Endodermal cell (in vitro differentiated cells): ENCODE measurements around the gene DYNLL2. TPM values are rescaled to one million over a fixed set of nuclear protein-coding genes. Genes with fewer than 3 reads are reported as not detected.
"Not testable (repeated sequence)": the region's sequence is repeated elsewhere in the genome, so short reads cannot be mapped to it uniquely, and the experiment has no call there.

Source experiments
- DNase-seq: peaks from one replicate; pipeline ENCODE4 v3.0.0-alpha.2; 2017
- H3K27ac ChIP-seq: 2 replicates; pipeline ENCODE4 v1.5.1; 2013; ENCODE audit warnings: mild to moderate bottlenecking, low read depth, low read length, moderate library complexity
- H3K27me3 ChIP-seq: 2 replicates; pipeline ENCODE4 v1.6.1; 2013; ENCODE audit warnings: mild to moderate bottlenecking, low read length, moderate library complexity; ENCODE audit not compliant: insufficient read depth, control insufficient read depth, poor library complexity, severe bottlenecking
- H3K36me3 ChIP-seq: 2 replicates; pipeline ENCODE4 v1.7.0; 2013; ENCODE audit warnings: mild to moderate bottlenecking, low read length, moderate library complexity; ENCODE audit not compliant: control insufficient read depth, insufficient read depth
- H3K4me1 ChIP-seq: one replicate; pipeline ENCODE4 v1.7.0; 2013; ENCODE audit warnings: low read length; ENCODE audit not compliant: control insufficient read depth, insufficient read depth
- H3K4me3 ChIP-seq: 2 replicates; pipeline ENCODE4 v1.5.1; 2013; ENCODE audit warnings: mild to moderate bottlenecking, low read length, moderate library complexity
- H3K9ac ChIP-seq: 2 replicates; pipeline ENCODE4 v1.6.1; 2013; ENCODE audit warnings: mild to moderate bottlenecking, low read length, moderate library complexity; ENCODE audit not compliant: poor library complexity, severe bottlenecking; ENCODE audit errors: extremely low read depth
- H3K9me3 ChIP-seq: 2 replicates; pipeline ENCODE4 v1.6.1; 2013; ENCODE audit warnings: mild to moderate bottlenecking, low read length, moderate library complexity; ENCODE audit not compliant: control insufficient read depth
- H3K27ac Mint-ChIP-seq: 2 replicates; pipeline ENCODE4 v1.8.0; 2020; ENCODE audit warnings: mixed read lengths
- H3K27me3 Mint-ChIP-seq: 2 replicates; pipeline ENCODE4 v1.8.0; 2021; ENCODE audit warnings: mild to moderate bottlenecking, mixed read lengths; ENCODE audit not compliant: insufficient read depth
- H3K36me3 Mint-ChIP-seq: 2 replicates; pipeline ENCODE4 v1.8.0; 2020; ENCODE audit warnings: low read depth, mixed read lengths
- H3K4me1 Mint-ChIP-seq: 2 replicates; pipeline ENCODE4 v1.8.0; 2020; ENCODE audit warnings: mixed read lengths
- H3K4me3 Mint-ChIP-seq: 2 replicates; pipeline ENCODE4 v1.8.0; 2020; ENCODE audit warnings: mild to moderate bottlenecking, moderate library complexity, mixed read lengths
- H3K9me3 Mint-ChIP-seq: 2 replicates; pipeline ENCODE4 v1.8.0; 2020; ENCODE audit warnings: mild to moderate bottlenecking, mixed read lengths
- whole genome bisulfite sequencing, 2 experiments: methylation state at CpG; one replicate each; pipeline versions ENCODE4 v1.1.5 to v1.1.7; 2013; ENCODE audit warnings: missing lambda C conversion rate in 2 of 2, mixed read lengths in 1 of 2; ENCODE audit not compliant: insufficient coverage in 1 of 2, insufficient read length in 1 of 2; 5-methylcytosine and 5-hydroxymethylcytosine counted together
- total RNA-seq, 2 donors: library from RNA; stranded (reverse); fragmentation: NEBNext Ultra II Directional in 1 of 2; extraction: Animal tissue kit (Norgen Biotek cat#: 25700) in 1 of 2; gene quantifications; 2 replicates in 1 of 2; 3 replicates in 1 of 2; pipeline ENCODE4 v1.2.1, GENCODE V29; 2021
- TF ChIP-seq, protein P1 (sequence below): fragments of 200-600 bp; sonication (generic); conservative IDR thresholded peaks from 2 replicates; pipeline ENCODE4 v1.5.0; 2021; ENCODE audit warnings: antibody characterized with exemption, mild to moderate bottlenecking

DYNLL2 gene
- total RNA-seq, 2 donors from 2014 or later, result 47.9 to 69.3 TPM

- Histone ChIP-seq H3K4me3 (no peak overlapping the region), H3K27ac (no peak overlapping the region), H3K9ac (no peak overlapping the region), H3K36me3 (no peaks in the 10 kb centered on the region), H3K9me3 (no peaks in the 10 kb centered on the region), H3K4me1 (no peaks in the 10 kb centered on the region), H3K27me3 (peaks cover 55% of the 10 kb centered on the region)
- H3K27ac Mint-ChIP-seq, result no peak overlapping the region
- WGBS, 2 experiments, result 52 to 63% methylated on average over 1 of the region's 1 CpG
- no peak for DNase-seq
- peaks cover 53% of the 10 kb centered on the region for H3K27me3 Mint-ChIP-seq
- H3K36me3 Mint-ChIP-seq, result no peaks in the 10 kb centered on the region
- H3K4me1 Mint-ChIP-seq, result no peaks in the 10 kb centered on the region
- TF ChIP-seq, protein P1, sequence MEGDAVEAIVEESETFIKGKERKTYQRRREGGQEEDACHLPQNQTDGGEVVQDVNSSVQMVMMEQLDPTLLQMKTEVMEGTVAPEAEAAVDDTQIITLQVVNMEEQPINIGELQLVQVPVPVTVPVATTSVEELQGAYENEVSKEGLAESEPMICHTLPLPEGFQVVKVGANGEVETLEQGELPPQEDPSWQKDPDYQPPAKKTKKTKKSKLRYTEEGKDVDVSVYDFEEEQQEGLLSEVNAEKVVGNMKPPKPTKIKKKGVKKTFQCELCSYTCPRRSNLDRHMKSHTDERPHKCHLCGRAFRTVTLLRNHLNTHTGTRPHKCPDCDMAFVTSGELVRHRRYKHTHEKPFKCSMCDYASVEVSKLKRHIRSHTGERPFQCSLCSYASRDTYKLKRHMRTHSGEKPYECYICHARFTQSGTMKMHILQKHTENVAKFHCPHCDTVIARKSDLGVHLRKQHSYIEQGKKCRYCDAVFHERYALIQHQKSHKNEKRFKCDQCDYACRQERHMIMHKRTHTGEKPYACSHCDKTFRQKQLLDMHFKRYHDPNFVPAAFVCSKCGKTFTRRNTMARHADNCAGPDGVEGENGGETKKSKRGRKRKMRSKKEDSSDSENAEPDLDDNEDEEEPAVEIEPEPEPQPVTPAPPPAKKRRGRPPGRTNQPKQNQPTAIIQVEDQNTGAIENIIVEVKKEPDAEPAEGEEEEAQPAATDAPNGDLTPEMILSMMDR, result no peak
- H3K9me3 Mint-ChIP-seq, result no peaks in the 10 kb centered on the region
- no peak overlapping the region for H3K4me3 Mint-ChIP-seq
Measured at GRCh38 chr17:58127846-58128245, 44.6 kb downstream of the DYNLL2 start.

- peaks cover 65% of the 10 kb centered on the region for H3K27me3 ChIP-seq
- H3K27ac Mint-ChIP-seq, H3K9ac ChIP-seq, H3K36me3 Mint-ChIP-seq, DNase-seq, H3K4me3 Mint-ChIP-seq, H3K9me3 ChIP-seq, H3K36me3 ChIP-seq, H3K9me3 Mint-ChIP-seq, H3K4me1 Mint-ChIP-seq, H3K4me3 ChIP-seq, H3K4me1 ChIP-seq, H3K27ac ChIP-seq: not testable (repeated sequence)
- H3K27me3 Mint-ChIP-seq, result peaks cover 58% of the 10 kb centered on the region
- 80 to 84% methylated on average over 1 to 4 of the region's 5 CpGs for WGBS, 2 experiments
Measured at GRCh38 chr17:58132697-58133096, 49.5 kb downstream of the DYNLL2 start.

DNA sequence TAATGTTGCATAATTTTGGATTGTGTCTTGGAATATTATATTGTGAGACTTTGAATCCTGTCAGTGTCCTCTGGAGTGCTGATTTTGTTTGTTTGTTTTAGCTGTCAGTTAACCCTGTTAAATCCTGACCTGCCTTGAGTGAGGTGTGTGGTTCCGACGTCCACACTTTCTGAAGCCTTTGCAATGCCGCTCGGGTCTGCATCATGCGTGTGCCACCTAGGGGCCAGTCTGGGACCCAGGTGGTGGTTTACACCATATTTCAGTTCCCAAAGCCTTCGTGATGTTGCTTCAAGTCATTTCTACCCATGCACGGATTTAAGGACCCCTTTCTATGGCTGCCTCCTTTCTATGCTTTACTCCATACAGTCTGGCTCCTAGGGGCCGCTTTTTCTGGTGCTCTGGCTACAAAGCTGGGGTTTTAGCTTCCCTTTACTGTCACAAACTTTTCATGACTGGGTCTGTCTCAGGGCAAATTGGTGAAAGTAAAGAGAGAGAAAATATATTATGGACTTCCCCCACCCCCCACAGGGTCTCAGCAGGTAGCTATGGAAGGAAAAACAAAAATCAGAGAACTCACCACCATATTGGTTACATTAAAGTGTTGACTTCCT lies 53.6 kb downstream of the DYNLL2 start:
- H3K4me3 ChIP-seq, result no peak overlapping the region
- TF ChIP-seq, protein P1, result peak; percentile 76
- Mint-ChIP-seq H3K9me3 (peaks cover 5% of the 10 kb centered on the region), H3K27ac (no peak overlapping the region), H3K36me3 (no peaks in the 10 kb centered on the region), H3K27me3 (peaks cover 38% of the 10 kb centered on the region), H3K4me1 (peaks cover 3% of the 10 kb centered on the region), H3K4me3 (no peak overlapping the region)
- peaks cover 46% of the 10 kb centered on the region for H3K27me3 ChIP-seq
- H3K27ac ChIP-seq, result no peak overlapping the region
- H3K9ac ChIP-seq, result no peak overlapping the region
- H3K9me3 ChIP-seq, result no peaks in the 10 kb centered on the region
- H3K36me3 ChIP-seq, result no peaks in the 10 kb centered on the region
- WGBS, 2 experiments, result 31 to 48% methylated on average over 6 to 8 of the region's 8 CpGs
- H3K4me1 ChIP-seq, result no peaks in the 10 kb centered on the region
- peak; percentile 74 for DNase-seq

DNA sequence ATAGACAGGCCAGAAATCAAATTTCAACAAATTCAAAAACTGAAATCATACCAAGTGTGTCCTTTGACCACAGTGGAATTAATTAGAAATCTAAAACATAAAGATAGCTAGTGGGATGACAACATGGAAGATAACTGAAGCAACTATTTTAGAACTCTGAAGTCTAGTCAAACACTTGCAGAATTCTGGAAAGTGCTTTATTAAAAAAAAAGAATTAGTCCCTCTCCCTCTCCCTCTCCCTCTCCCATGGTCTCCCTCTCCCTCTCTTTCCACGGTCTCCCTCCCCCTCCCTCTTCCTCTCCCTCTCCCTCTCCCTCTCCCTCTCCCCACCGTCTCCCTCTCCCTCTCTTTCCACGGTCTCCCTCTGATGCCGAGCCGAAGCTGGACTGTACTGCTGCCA lies 58.3 kb downstream of the DYNLL2 start:
- Mint-ChIP-seq H3K4me3 (no peak overlapping the region), H3K27ac (no peak overlapping the region), H3K4me1 (peaks cover 2% of the 10 kb centered on the region), H3K27me3 (peaks cover 19% of the 10 kb centered on the region), H3K36me3 (no peaks in the 10 kb centered on the region), H3K9me3 (peaks cover 24% of the 10 kb centered on the region)
- Histone ChIP-seq H3K9me3 (peaks cover 18% of the 10 kb centered on the region), H3K27ac (no peak overlapping the region), H3K4me1 (no peaks in the 10 kb centered on the region), H3K9ac (no peak overlapping the region), H3K36me3 (no peaks in the 10 kb centered on the region), H3K4me3 (no peak overlapping the region), H3K27me3 (peaks cover 17% of the 10 kb centered on the region)
- WGBS, 2 experiments, result 86% methylated on average over 4 of the region's 5 CpGs; no CpG with 5 or more reads in 1 of the 2 experiments
- TF ChIP-seq, protein P1, result no peak
- no peak for DNase-seq

DNA sequence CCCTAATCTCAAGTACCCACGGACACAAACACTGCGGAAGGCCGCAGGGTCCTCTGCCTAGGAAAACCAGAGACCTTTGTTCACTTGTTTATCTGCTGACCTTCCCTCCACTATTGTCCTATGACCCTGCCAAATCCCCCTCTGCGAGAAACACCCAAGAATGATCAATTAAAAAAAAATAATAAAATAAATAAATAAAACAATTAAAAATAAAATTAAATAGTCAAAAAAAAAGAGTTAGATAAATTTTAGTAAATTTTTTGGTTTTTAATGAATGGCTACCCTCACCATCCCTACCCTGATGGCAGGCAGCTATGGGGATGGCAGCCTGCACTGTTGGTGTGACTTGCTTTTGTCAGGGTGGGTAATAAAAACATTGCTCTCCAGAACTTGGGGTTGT lies 60.1 kb downstream of the DYNLL2 start:
- not testable (repeated sequence) for H3K36me3 Mint-ChIP-seq

More for the DNA sequence above, 60.1 kb downstream of the DYNLL2 start:
- H3K4me3 ChIP-seq, H3K27ac Mint-ChIP-seq, H3K36me3 ChIP-seq, H3K27ac ChIP-seq, DNase-seq, H3K4me1 Mint-ChIP-seq, H3K4me1 ChIP-seq, H3K4me3 Mint-ChIP-seq, H3K9ac ChIP-seq: not testable (repeated sequence)
- Mint-ChIP-seq H3K27me3 (peaks cover 29% of the 10 kb centered on the region), H3K9me3 (peaks cover 24% of the 10 kb centered on the region)
- Histone ChIP-seq H3K27me3 (peaks cover 20% of the 10 kb centered on the region), H3K9me3 (peaks cover 18% of the 10 kb centered on the region)
- no CpG with 5 or more reads among the region's 4 CpGs for WGBS, 2 experiments
